Articular chondrocyte of knee joint (primary cell): ENCODE data around the gene MAPKAP1. TPM values are rescaled to one million over a fixed set of nuclear protein-coding genes. Genes with fewer than 3 reads are reported as not detected.

Experiments used
- small RNA-seq: library from RNA; depleted of rRNA; stranded (forward); fragments of <200 nt; gene quantifications from one replicate; pipeline ENCODE3, GENCODE V24; 2012
- total RNA-seq: library from RNA; depleted of rRNA; stranded (reverse); fragments of >200 nt; gene quantifications from 2 replicates; pipeline ENCODE4 v1.2.3, GENCODE V29; 2012

The MAPKAP1 gene
- 77.1 and 88.2 TPM in 2 replicates for total RNA-seq

DNA sequence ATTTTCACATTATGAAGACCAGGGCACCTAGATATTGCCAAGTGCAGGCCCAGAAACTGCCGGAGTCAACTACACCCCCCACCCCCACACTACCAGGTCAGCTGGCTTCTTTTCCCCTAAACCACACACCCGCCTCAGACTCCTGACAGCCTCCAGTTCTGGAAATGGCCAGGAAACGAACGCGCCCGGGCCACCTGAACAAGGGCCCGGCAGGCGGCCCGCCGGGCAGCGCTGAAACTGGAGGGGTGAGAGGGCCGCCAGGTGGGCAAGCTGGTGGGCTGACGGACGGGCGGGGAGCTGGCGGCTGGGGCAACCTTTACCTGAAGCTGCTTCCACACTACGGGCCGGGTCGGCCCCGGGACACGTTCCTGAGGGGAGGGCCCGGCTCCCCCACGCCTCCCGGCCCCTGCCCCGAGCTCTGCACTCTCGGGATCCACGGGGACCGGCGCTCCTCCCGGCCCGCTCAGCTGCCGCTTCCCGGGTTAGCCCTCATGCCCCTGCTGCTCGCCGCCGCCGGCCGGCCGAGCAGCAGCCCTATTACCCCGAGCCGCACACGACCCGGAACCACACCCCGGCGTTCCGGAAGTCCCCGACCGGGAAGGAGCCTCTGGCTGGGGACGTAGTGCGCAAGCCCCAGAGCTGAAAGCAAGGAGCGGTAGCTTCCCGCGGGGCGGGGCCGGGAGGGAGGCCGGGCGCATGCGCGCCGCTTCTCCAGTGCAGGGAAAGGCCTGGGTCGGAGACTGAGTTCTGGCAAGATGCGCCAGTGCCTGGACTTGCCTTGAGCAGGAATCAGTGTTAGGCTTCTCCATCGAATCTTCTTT, at the start of gene MAPKAP1:
TSS of gene MAPKAP1 (minus strand) at position 558 of the 821 bp plus-strand sequence. CDS start 34,634 bp downstream, outside the sequence.

DNA sequence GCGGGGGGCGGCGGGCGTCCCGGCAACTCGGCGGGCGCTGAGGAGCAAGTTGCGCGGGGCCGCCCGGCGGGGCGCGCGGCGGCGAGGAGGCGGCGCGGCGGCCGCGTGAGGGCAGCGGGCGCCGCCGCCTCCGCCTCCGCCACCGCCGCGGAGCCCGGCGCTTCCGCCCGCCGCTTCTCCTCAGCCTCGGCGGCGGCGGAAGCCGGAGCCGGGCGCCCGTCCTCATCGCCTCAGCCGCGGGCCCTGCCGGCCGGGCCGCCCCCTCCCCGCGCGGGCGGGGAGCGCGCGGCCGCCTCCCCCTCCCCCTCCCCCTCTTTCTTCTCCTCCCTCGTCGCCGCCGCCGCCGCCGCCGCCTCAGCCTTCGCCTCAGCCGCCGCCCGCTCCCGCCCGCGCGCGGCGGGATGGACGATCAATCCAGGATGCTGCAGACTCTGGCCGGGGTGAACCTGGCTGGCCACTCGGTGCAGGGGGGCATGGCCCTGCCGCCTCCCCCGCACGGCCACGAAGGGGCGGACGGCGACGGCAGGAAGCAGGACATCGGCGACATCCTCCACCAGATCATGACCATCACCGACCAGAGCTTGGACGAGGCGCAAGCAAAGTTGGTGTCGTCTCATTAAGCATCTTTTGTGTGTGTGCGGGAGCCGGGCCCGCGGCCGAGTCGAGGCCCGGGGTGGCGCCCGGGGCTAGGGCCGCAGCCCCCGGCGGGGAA, 40.2 kb upstream of the MAPKAP1 start, which contains the start of gene PBX3:
TSS of gene PBX3 (plus strand) at position 321 of the 712 bp plus-strand sequence.

Small RNA genes lying within 50 kb of the gene (small RNA-seq; reads per million reads assigned to genes)
- not detected for gene RF00017

Other genes with a start within 250 kb of the MAPKAP1 start
- gene PBX3, start 40.2 kb upstream of the MAPKAP1 start, total RNA-seq, result 42.5 and 55.5 TPM in 2 replicates